Keratinocyte (primary cell): ENCODE results near the gene NCOA7. TPM values are rescaled to one million over a fixed set of nuclear protein-coding genes. Genes with fewer than 3 reads are reported as not detected.

ENCODE experiments used
- DNase-seq: peaks from one replicate; pipeline ENCODE4 v3.0.0-alpha.2; 2011; ENCODE audit warnings: low read depth, missing footprints, low spot score
- FAIRE-seq: peaks from 2 replicates; lab custom pipeline; 2011; peaks lifted over from hg19 to GRCh38; lab: Jason Lieb, UNC
- H2AFZ ChIP-seq: 2 replicates; pipeline ENCODE4 v1.6.0; 2012; ENCODE audit warnings: low read length, control low read depth, inconsistent platforms; ENCODE audit not compliant: control insufficient read depth
- H3K27ac ChIP-seq: 2 replicates; pipeline ENCODE4 v1.5.1; 2011; ENCODE audit warnings: low read length; ENCODE audit not compliant: control insufficient read depth, insufficient read depth
- H3K27me3 ChIP-seq: 3 replicates; pipeline ENCODE4 v1.6.0; 2011; ENCODE audit warnings: low read length; ENCODE audit not compliant: control insufficient read depth, insufficient read depth; ENCODE audit errors: extremely low read depth
- H3K36me3 ChIP-seq, 2 experiments: 2 replicates in 1 of 2; 3 replicates in 1 of 2; pipeline ENCODE4 v1.5.1; 2011; ENCODE audit warnings: low read length in 2 of 2, mild to moderate bottlenecking in 1 of 2; ENCODE audit not compliant: control insufficient read depth in 2 of 2, insufficient read depth in 2 of 2; ENCODE audit errors: extremely low read depth in 1 of 2
- H3K4me1 ChIP-seq: 3 replicates; pipeline ENCODE4 v1.5.1; 2011; ENCODE audit warnings: low read length; ENCODE audit not compliant: control insufficient read depth, insufficient read depth; ENCODE audit errors: extremely low read depth
- H3K4me2 ChIP-seq: 3 replicates; pipeline ENCODE4 v1.6.0; 2011; ENCODE audit warnings: low read depth, low read length; ENCODE audit not compliant: control insufficient read depth, insufficient read depth; ENCODE audit errors: extremely low read depth
- H3K4me3 ChIP-seq, 3 experiments: fragments of 200-600 bp in 1 of 3; sonication (generic) in 1 of 3; 2 replicates in 2 of 3; 3 replicates in 1 of 3; pipeline ENCODE4 v1.5.1; 2011 to 2016; ENCODE audit warnings: low read length in 3 of 3, mild to moderate bottlenecking in 3 of 3, control low read depth in 2 of 3, inconsistent platforms in 1 of 3, low read depth in 1 of 3, mixed read lengths in 1 of 3, mixed run types in 1 of 3, moderate library complexity in 1 of 3; ENCODE audit not compliant: control insufficient read depth in 2 of 3, insufficient read depth in 2 of 3; ENCODE audit errors: extremely low read depth in 1 of 3
- H3K79me2 ChIP-seq: 2 replicates; pipeline ENCODE4 v1.6.0; 2012; ENCODE audit warnings: low read length; ENCODE audit not compliant: control insufficient read depth, insufficient read depth
- H3K9ac ChIP-seq: 3 replicates; pipeline ENCODE4 v1.6.0; 2011; ENCODE audit warnings: low read length; ENCODE audit not compliant: control insufficient read depth, insufficient read depth; ENCODE audit errors: extremely low read depth
- H3K9me1 ChIP-seq: 3 replicates; pipeline ENCODE4 v1.6.0; 2011; ENCODE audit warnings: low read length; ENCODE audit not compliant: control insufficient read depth, insufficient read depth; ENCODE audit errors: extremely low read depth
- H3K9me3 ChIP-seq: 2 replicates; pipeline ENCODE4 v1.5.1; 2012; ENCODE audit warnings: low read depth, low read length; ENCODE audit not compliant: control insufficient read depth
- H4K20me1 ChIP-seq: 3 replicates; pipeline ENCODE4 v1.6.0; 2011; ENCODE audit warnings: low read length; ENCODE audit not compliant: control insufficient read depth, insufficient read depth; ENCODE audit errors: extremely low read depth
- CTCF ChIP-seq, 3 experiments: IDR thresholded peaks in 1 of 3; conservative IDR thresholded peaks in 1 of 3; optimal IDR thresholded peaks in 1 of 3; 2 replicates in 2 of 3; 3 replicates in 1 of 3; pipeline versions ENCODE3 to v1.5.1; 2011; ENCODE audit warnings: low read length in 3 of 3, mild to moderate bottlenecking in 3 of 3, moderate library complexity in 2 of 3, control low read depth in 1 of 3, inconsistent platforms in 1 of 3; ENCODE audit not compliant: insufficient read depth in 2 of 3; ENCODE audit errors: extremely low read depth in 1 of 3
- EZH2 ChIP-seq: IDR thresholded peaks from one replicate; pipeline ENCODE4 v1.6.1; 2012; ENCODE audit warnings: inconsistent platforms, mild to moderate bottlenecking, low read length, moderate library complexity
- dilution Hi-C: fragments of 300-500 bp; cut with MboI; formaldehyde crosslinking; loops from one replicate; pipeline ENCODE4 v1.7.0; 2020; ENCODE audit warnings: low sequenced_read_pairs; ENCODE audit not compliant: extremely low pct_ligation_motif_present
- polyA plus RNA-seq, 5 experiments: library from polyadenylated mRNA; depleted of rRNA in 3 of 5; stranded (reverse) in 3 of 5; stranded (forward) in 1 of 5; unstranded in 1 of 5; fragments of >200 nt; gene quantifications; 1 replicate in 1 of 5; 2 replicates in 3 of 5; 3 replicates in 1 of 5; pipeline versions ENCODE4 v1.2.1 to v1.2.3, GENCODE V29; 2011 to 2012; ENCODE audit warnings: missing spikeins in 2 of 5, low read depth in 1 of 5, low replicate concordance in 1 of 5

NCOA7 gene
- polyA plus RNA-seq, 1 donor (not counting 4 experiments of a cell fraction or from before 2014, with no cell fraction given) = 20.5 TPM

- no peak for DNase-seq
- no peaks in the 10 kb centered on the region for H3K9me3 ChIP-seq
- H3K9ac ChIP-seq = no peak overlapping the region
- FAIRE-seq = no peak
- no peak overlapping the region for H3K27ac ChIP-seq
- no peaks in the 10 kb centered on the region for H3K79me2 ChIP-seq
- TF ChIP-seq CTCF (optimal IDR thresholded peaks at IDR 0.05 in 1 of 3, IDR thresholded peaks at IDR 0.05 in 1 of 3, conservative IDR thresholded peaks at IDR 0.05 in 1 of 3; ENCODE audit: extremely low read depth in 1 of 3, insufficient read depth in 2 of 3, low read length in 3 of 3) (no peak), EZH2 (no peak)
- H3K27me3 ChIP-seq = no peaks in the 10 kb centered on the region
- no peak overlapping the region for H3K4me2 ChIP-seq
- H2AFZ ChIP-seq = no peak overlapping the region
- no peaks in the 10 kb centered on the region for H3K36me3 ChIP-seq
- no peak overlapping the region for H3K4me3 ChIP-seq
- H3K4me1 ChIP-seq = peaks cover 17% of the 10 kb centered on the region
- no peaks in the 10 kb centered on the region for H4K20me1 ChIP-seq
- H3K9me1 ChIP-seq = no peaks in the 10 kb centered on the region
- dilution Hi-C loops = no loop called here
Observed at GRCh38 chr6:125865015-125865414, 74.3 kb downstream of the NCOA7 start.

GRCh38 chr6:125866433-125866832, 75.7 kb downstream of the NCOA7 start:
- TF ChIP-seq CTCF (optimal IDR thresholded peaks at IDR 0.05 in 1 of 3, IDR thresholded peaks at IDR 0.05 in 1 of 3, conservative IDR thresholded peaks at IDR 0.05 in 1 of 3; ENCODE audit: extremely low read depth in 1 of 3, insufficient read depth in 2 of 3, low read length in 3 of 3) = no peak
- no peak for TF ChIP-seq EZH2
- Histone ChIP-seq H3K9ac (no peak overlapping the region), H3K4me1 (peaks cover 17% of the 10 kb centered on the region), H3K36me3 (no peaks in the 10 kb centered on the region), H3K27ac (no peak overlapping the region), H3K4me2 (no peak overlapping the region), H3K9me1 (no peaks in the 10 kb centered on the region), H3K27me3 (no peaks in the 10 kb centered on the region), H4K20me1 (no peaks in the 10 kb centered on the region), H3K9me3 (no peaks in the 10 kb centered on the region), H3K4me3 (no peak overlapping the region), H3K79me2 (no peaks in the 10 kb centered on the region), H2AFZ (no peak overlapping the region)
- DNase-seq (no peak), FAIRE-seq (no peak)
- dilution Hi-C loops = no loop called here
